Measurements from ENCODE around the gene GLIS1. TPM values are rescaled to one million over a fixed set of nuclear protein-coding genes. Genes with fewer than 3 reads are reported as not detected.

The GLIS1 gene
- total and polyA plus RNA-seq, 2 of the 8 experiments (the other 6 are each of a cell fraction or from before 2014, with no cell fraction given): 0.15 to 0.22 TPM

DNA sequence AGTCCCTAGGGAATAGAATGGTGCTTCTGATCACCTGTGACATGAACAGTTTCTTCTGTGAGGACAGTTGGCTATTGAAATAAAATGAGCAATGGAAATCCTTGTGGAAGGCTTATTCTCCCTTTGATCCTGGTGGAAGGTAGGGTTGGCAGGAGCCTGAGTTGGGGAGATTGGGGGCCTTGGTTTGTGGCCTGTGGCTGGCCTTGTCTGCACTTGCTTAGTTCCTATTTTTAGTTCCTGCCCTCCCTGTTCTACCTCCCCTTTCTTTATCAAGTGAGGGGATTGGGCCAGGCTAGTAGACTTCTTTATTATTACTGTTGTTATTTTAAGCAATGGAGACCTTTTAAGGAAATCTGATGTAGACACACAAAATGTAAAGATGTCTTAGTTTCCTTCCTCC lies 271.6 kb downstream of the GLIS1 start (continued):
- no peak for TF ChIP-seq RXRA (IDR thresholded peaks at IDR 0.05; ENCODE audit: insufficient read depth, low read depth, low read length)
- no peak for TF ChIP-seq GTF2F1 (IDR thresholded peaks at IDR 0.05; ENCODE audit: borderline replicate concordance, low read depth, low read length)
- no peak for TF ChIP-seq KDM5A (IDR thresholded peaks at IDR 0.05; ENCODE audit: low read length)
- TF ChIP-seq YY1 (IDR thresholded peaks at IDR 0.05; ENCODE audit: low read depth, low read length): no peak

Measured in H1 (cell line).